ENCODE measurements around the gene CELF1. TPM values are rescaled to one million over a fixed set of nuclear protein-coding genes. Genes with fewer than 3 reads are reported as not detected.

Gene CELF1
- total and polyA plus RNA-seq, 9 of the 15 experiments (the other 6 are each of a cell fraction or from before 2014, with no cell fraction given) = 11.3 to 142 (median 77.4) TPM

GRCh38 chr11:47571357-47571729 is 18.4 kb upstream of the CELF1 start:
- 91% methylated on average over 4 of the region's 4 CpGs for WGBS (ENCODE audit: insufficient coverage, low coverage, missing lambda C conversion rate)
- TSS peak; percentile 1 for BruUV-seq (replicated peaks)
- Histone ChIP-seq H3K9me1 (ENCODE audit: control insufficient read depth, insufficient read depth, low read length) (no peaks in the 10 kb centered on the region), H3K9ac (ENCODE audit: insufficient read depth in 1 of 2, low read depth in 2 of 2, low read length in 2 of 2) (no peak overlapping the region), H3K27ac (ENCODE audit: extremely low read depth, low read depth, low read length) (no peak overlapping the region), H4K20me1 (replicated peaks; ENCODE audit: control insufficient read depth, insufficient read depth, low read length) (no peaks in the 10 kb centered on the region), H3K4me2 (ENCODE audit: insufficient read depth, low read length) (no peak overlapping the region), H3K4me3 (no peak overlapping the region), H2AFZ (ENCODE audit: low read depth, low read length) (no peak overlapping the region), H3K4me1 (replicated peaks in 1 of 2; ENCODE audit: control insufficient read depth in 2 of 2, insufficient read depth in 2 of 2, low read length in 2 of 2) (peaks cover 0 to 4% of the 10 kb centered on the region in 2 experiments; a peak in 2 of 5 replicates), H3K27me3 (ENCODE audit: control insufficient read depth in 2 of 2, insufficient read depth in 2 of 2, low read length in 2 of 2) (no peaks in the 10 kb centered on the region), H3K36me3 (ENCODE audit: control insufficient read depth, insufficient read depth, low read length) (peaks cover 70% of the 10 kb centered on the region; the same call in 2 of the 3 replicates), H3K79me2 (ENCODE audit: control insufficient read depth, insufficient read depth, low read length) (peaks cover 29% of the 10 kb centered on the region), H3K9me3 (replicated peaks; ENCODE audit: control insufficient read depth, insufficient read depth, low read depth, low read length) (no peaks in the 10 kb centered on the region)
- ATAC-seq (no peak), FAIRE-seq (no peak), DNase-seq (ENCODE audit: extremely low read depth in 1 of 4, low spot score in 3 of 4) (peak in 1 of 4 experiments; percentile 7)
- CTCF ChIA-PET (ENCODE audit: low intra/inter-chr PET ratio) = no interaction called here
- in situ Hi-C loops (cut with MboI) = no loop called here
- no peak for TF ChIP-seq SETDB1 (IDR thresholded peaks at IDR 0.05; ENCODE audit: low read length)
- no peak for TF ChIP-seq RBFOX2 (IDR thresholded peaks at IDR 0.05; ENCODE audit: low read depth, low read length)
- no peak for TF ChIP-seq SNAPC5 (CRISPR knock-in tag; IDR thresholded peaks at IDR 0.05)
- TF ChIP-seq ZNF79 (CRISPR knock-in tag; IDR thresholded peaks at IDR 0.05; ENCODE audit: low read depth) = no peak
- no peak for TF ChIP-seq CC2D1A (IDR thresholded peaks at IDR 0.05)
- no peak for TF ChIP-seq FOS (IDR thresholded peaks at IDR 0.05; ENCODE audit: extremely low read depth, insufficient read length)
- TF ChIP-seq ZNF408 (CRISPR knock-in tag; IDR thresholded peaks at IDR 0.05; ENCODE audit: low read depth) = no peak
- intact Hi-C loops (cut with micrococcal nuclease) = no loop called here
- POLR2A ChIA-PET = interaction anchor here (1.0 to 1.1 kb wide), 2 partner anchors 15 to 23 kb away, joined by 3 read pairs; partner anchors contain the start of gene FAM180B
